GM12864 (cell line): ENCODE results near the gene STXBP5L.
"Not testable (repeated sequence)": the region's sequence is repeated elsewhere in the genome, so short reads cannot be mapped to it uniquely, and the experiment has no call there.

Source experiments
- DNase-seq: peaks from one replicate; pipeline ENCODE4 v3.0.0-alpha.2; 2011; ENCODE audit warnings: low read depth
- H3K4me3 ChIP-seq: 2 replicates; pipeline ENCODE4 v1.5.1; 2011; ENCODE audit warnings: mild to moderate bottlenecking, low read depth, low read length, control low read depth
- CTCF ChIP-seq: IDR thresholded peaks from 2 replicates; pipeline ENCODE4 v1.5.1; 2011; ENCODE audit warnings: low read depth, mild to moderate bottlenecking, moderate library complexity, low read length, control low read depth, inconsistent platforms; ENCODE audit errors: missing control alignments

STXBP5L gene

GRCh38 chr3:120988994-120989393 is 81.0 kb downstream of the STXBP5L start:
- no peak overlapping the region for H3K4me3 ChIP-seq
- no peak for DNase-seq
- TF ChIP-seq CTCF, result no peak

- no peak for TF ChIP-seq CTCF
- H3K4me3 ChIP-seq, result no peak overlapping the region
- DNase-seq, result no peak
These were observed 110.9 kb downstream of the STXBP5L start for GRCh38 chr3:121018917-121019321.

GRCh38 chr3:121063628-121064027 is 155.6 kb downstream of the STXBP5L start:
- DNase-seq, result no peak
- no peak for TF ChIP-seq CTCF

GRCh38 chr3:121064121-121064520 is 156.1 kb downstream of the STXBP5L start:
- no peak overlapping the region for H3K4me3 ChIP-seq
- DNase-seq, result no peak
- TF ChIP-seq CTCF, result no peak

More at GRCh38 chr3:121063628-121064027, 155.6 kb downstream of the STXBP5L start:
- no peak overlapping the region for H3K4me3 ChIP-seq

GRCh38 chr3:121072133-121072532 is 164.1 kb downstream of the STXBP5L start:
- no peak for DNase-seq
- TF ChIP-seq CTCF, result no peak
- H3K4me3 ChIP-seq, result no peak overlapping the region

GRCh38 chr3:121073011-121073410 is 165.0 kb downstream of the STXBP5L start:
- DNase-seq, result no peak
- H3K4me3 ChIP-seq, result no peak overlapping the region
- no peak for TF ChIP-seq CTCF

GRCh38 chr3:121075191-121075590 is 167.2 kb downstream of the STXBP5L start:
- no peak for DNase-seq
- TF ChIP-seq CTCF, result no peak
- no peak overlapping the region for H3K4me3 ChIP-seq

GRCh38 chr3:121078378-121079101 is 170.5 kb downstream of the STXBP5L start:
- not testable (repeated sequence) for H3K4me3 ChIP-seq, DNase-seq
